Naive B cell (primary cell): ENCODE results near the gene FITM1. TPM values are rescaled to one million over a fixed set of nuclear protein-coding genes. Genes with fewer than 3 reads are reported as not detected.

Experiments
- ATAC-seq, 2 donors: fragments of 150-1000 bp; cut with Tn5 transposase; 2 replicates each; pipeline ENCODE4 v1.10.0; 2021; ENCODE audit warnings: low read depth in 2 of 2, mild to moderate bottlenecking in 2 of 2, moderate library complexity in 2 of 2
- DNase-seq: peaks from one replicate; pipeline ENCODE4 v3.0.0; 2022
- H3K27ac Mint-ChIP-seq, 6 donors: one replicate each; pipeline ENCODE4 v1.8.0; 2020 to 2022; ENCODE audit warnings: mild to moderate bottlenecking in 6 of 6, mixed read lengths in 6 of 6, moderate library complexity in 5 of 6, inconsistent platforms in 2 of 6
- H3K27me3 Mint-ChIP-seq, 3 donors: one replicate each; pipeline ENCODE4 v1.8.0; 2021 to 2022; ENCODE audit warnings: mixed read lengths in 3 of 3, mild to moderate bottlenecking in 1 of 3
- H3K36me3 Mint-ChIP-seq, 2 donors: one replicate each; pipeline ENCODE4 v1.8.0; 2020 to 2022; ENCODE audit warnings: mixed read lengths in 2 of 2, inconsistent platforms in 1 of 2, mild to moderate bottlenecking in 1 of 2
- H3K4me1 Mint-ChIP-seq, 3 donors: one replicate each; pipeline ENCODE4 v1.8.0; 2020 to 2022; ENCODE audit warnings: mixed read lengths in 3 of 3, inconsistent platforms in 1 of 3, mild to moderate bottlenecking in 1 of 3, moderate library complexity in 1 of 3
- H3K4me3 Mint-ChIP-seq, 8 donors: one replicate each; pipeline ENCODE4 v1.8.0; 2020 to 2022; ENCODE audit warnings: mild to moderate bottlenecking in 8 of 8, mixed read lengths in 8 of 8, moderate library complexity in 8 of 8, inconsistent platforms in 2 of 8
- H3K9me3 Mint-ChIP-seq, 7 donors: one replicate each; pipeline ENCODE4 v1.8.0; 2020 to 2022; ENCODE audit warnings: mixed read lengths in 7 of 7, mild to moderate bottlenecking in 5 of 7, inconsistent platforms in 2 of 7, moderate library complexity in 1 of 7
- polyA plus RNA-seq, 6 donors: library from polyadenylated mRNA; unstranded; fragments of 300-500 nt; fragmentation: Illumina TruSeq; gene quantifications; one replicate each; pipeline ENCODE4 v1.2.3, GENCODE V29; 2021; ENCODE audit warnings: low read depth in 6 of 6

FITM1 gene
- polyA plus RNA-seq, 6 donors from 2014 or later, result 0.29 to 1.4 (median 0.53) TPM; not detected in 1

GRCh38 chr14:24132061-24132685 lies 1.7 kb downstream of the FITM1 start:
- H3K9me3 Mint-ChIP-seq, result no peaks in the 10 kb centered on the region
- H3K36me3 Mint-ChIP-seq, result peaks cover 0 to 2% of the 10 kb centered on the region in 2 donors
- no peak for DNase-seq
- H3K4me1 Mint-ChIP-seq, result peaks cover 32 to 42% (median 37%) of the 10 kb centered on the region in 3 donors
- no peaks in the 10 kb centered on the region for H3K27me3 Mint-ChIP-seq
- no peak for ATAC-seq
- peak overlapping the region in 2 of 6 donors; percentile 53 to 54 for H3K27ac Mint-ChIP-seq
- H3K4me3 Mint-ChIP-seq, result peak overlapping the region in 1 of 8 donors; percentile 29

- Mint-ChIP-seq H3K9me3 (no peaks in the 10 kb centered on the region), H3K27me3 (no peaks in the 10 kb centered on the region), H3K27ac (peak overlapping the region in 3 of 6 donors; percentile 9 to 54 (median 53)), H3K4me1 (peaks cover 31 to 40% (median 32%) of the 10 kb centered on the region in 3 donors), H3K36me3 (peaks cover 0 to 4% of the 10 kb centered on the region in 2 donors), H3K4me3 (no peak overlapping the region)
- ATAC-seq, result no peak
- DNase-seq, result no peak
These were observed 2.5 kb downstream of the FITM1 start for GRCh38 chr14:24132976-24133375.

GRCh38 chr14:24133735-24134134 lies 3.3 kb downstream of the FITM1 start:
- no peak overlapping the region for H3K4me3 Mint-ChIP-seq

GRCh38 chr14:24135584-24135833 lies 5.0 kb downstream of the FITM1 start:
- no peak for DNase-seq
- H3K27ac Mint-ChIP-seq, result peak overlapping the region; percentile 93 to 98 (median 96)
- ATAC-seq, result no peak
- H3K4me3 Mint-ChIP-seq, result peak overlapping the region; percentile 87 to 99 (median 94)
- H3K27me3 Mint-ChIP-seq, result no peaks in the 10 kb centered on the region
- H3K9me3 Mint-ChIP-seq, result no peaks in the 10 kb centered on the region
- peaks cover 0 to 9% of the 10 kb centered on the region in 2 donors for H3K36me3 Mint-ChIP-seq
- H3K4me1 Mint-ChIP-seq, result peaks cover 42 to 59% (median 47%) of the 10 kb centered on the region in 3 donors

More at GRCh38 chr14:24133735-24134134, 3.3 kb downstream of the FITM1 start:
- no peak overlapping the region for H3K27ac Mint-ChIP-seq
- DNase-seq, result no peak
- ATAC-seq, result no peak
- H3K27me3 Mint-ChIP-seq, result no peaks in the 10 kb centered on the region
- H3K4me1 Mint-ChIP-seq, result peaks cover 30 to 45% (median 34%) of the 10 kb centered on the region in 3 donors
- peaks cover 0 to 4% of the 10 kb centered on the region in 2 donors for H3K36me3 Mint-ChIP-seq
- H3K9me3 Mint-ChIP-seq, result no peaks in the 10 kb centered on the region

GRCh38 chr14:24135834-24136683 lies 5.6 kb downstream of the FITM1 start, which contains the start of gene PSME1:
PSME1 (plus strand) TSS chr14:24136194; CDS start chr14:24136263, 69 bp downstream.
- ATAC-seq, result peak; percentile 84 to 89
- peak; percentile 92 for DNase-seq
- peaks cover 47 to 60% (median 52%) of the 10 kb centered on the region in 3 donors for H3K4me1 Mint-ChIP-seq
- peaks cover 0 to 9% of the 10 kb centered on the region in 2 donors for H3K36me3 Mint-ChIP-seq
- no peaks in the 10 kb centered on the region for H3K9me3 Mint-ChIP-seq
- no peaks in the 10 kb centered on the region for H3K27me3 Mint-ChIP-seq
- peak within 1 kb of the TSS; percentile 96 to 98 (median 98) for H3K27ac Mint-ChIP-seq
- peak within 1 kb of the TSS; percentile 87 to 99 (median 94) for H3K4me3 Mint-ChIP-seq

GRCh38 chr14:24136684-24137528 lies 6.4 kb downstream of the FITM1 start:
- no peak for DNase-seq
- peak overlapping the region; percentile 87 to 99 (median 92) for H3K4me3 Mint-ChIP-seq
- H3K4me1 Mint-ChIP-seq, result peaks cover 44 to 63% (median 54%) of the 10 kb centered on the region in 3 donors

GRCh38 chr14:24137529-24138395 lies 7.3 kb downstream of the FITM1 start:
- no peaks in the 10 kb centered on the region for H3K27me3 Mint-ChIP-seq
- peak overlapping the region; percentile 80 to 99 (median 91) for H3K4me3 Mint-ChIP-seq
- peaks cover 0 to 9% of the 10 kb centered on the region in 2 donors for H3K36me3 Mint-ChIP-seq
- DNase-seq, result no peak
- ATAC-seq, result no peak
- H3K4me1 Mint-ChIP-seq, result peaks cover 40 to 64% (median 52%) of the 10 kb centered on the region in 3 donors
- H3K27ac Mint-ChIP-seq, result peak overlapping the region in 4 of 6 donors; percentile 77 to 98 (median 98)
- H3K9me3 Mint-ChIP-seq, result no peaks in the 10 kb centered on the region

More at GRCh38 chr14:24136684-24137528, 6.4 kb downstream of the FITM1 start:
- Mint-ChIP-seq H3K36me3 (peaks cover 0 to 9% of the 10 kb centered on the region in 2 donors), H3K27me3 (no peaks in the 10 kb centered on the region), H3K27ac (peak overlapping the region; percentile 96 to 98 (median 98)), H3K9me3 (no peaks in the 10 kb centered on the region)
- ATAC-seq, result no peak

GRCh38 chr14:24138396-24139271 lies 8.2 kb downstream of the FITM1 start:
- no peaks in the 10 kb centered on the region for H3K9me3 Mint-ChIP-seq
- DNase-seq (no peak), ATAC-seq (no peak)
- peak overlapping the region in 7 of 8 donors; percentile 29 to 99 (median 71) for H3K4me3 Mint-ChIP-seq
- peaks cover 41 to 69% (median 50%) of the 10 kb centered on the region in 3 donors for H3K4me1 Mint-ChIP-seq
- H3K27ac Mint-ChIP-seq, result peak overlapping the region in 4 of 6 donors; percentile 67 to 88 (median 85)
- no peaks in the 10 kb centered on the region for H3K27me3 Mint-ChIP-seq
- H3K36me3 Mint-ChIP-seq, result peaks cover 0 to 9% of the 10 kb centered on the region in 2 donors

- ATAC-seq, result no peak
These were observed 8.9 kb downstream of the FITM1 start for GRCh38 chr14:24139272-24139934.

GRCh38 chr14:24141097-24141880 lies 10.8 kb downstream of the FITM1 start, which contains the start of gene EMC9:
EMC9 (minus strand) TSS chr14:24141591; CDS start chr14:24141304, 287 bp downstream.
- peaks cover 8 to 16% of the 10 kb centered on the region in 2 donors for H3K36me3 Mint-ChIP-seq
- peak within 1 kb of the TSS; percentile 80 to 99 (median 93) for H3K4me3 Mint-ChIP-seq
- ATAC-seq (peak; percentile 86 to 89), DNase-seq (peak; percentile 99)
- peaks cover 51 to 80% (median 60%) of the 10 kb centered on the region in 3 donors for H3K4me1 Mint-ChIP-seq
- H3K27ac Mint-ChIP-seq, result peak within 1 kb of the TSS; percentile 57 to 96 (median 87)
- no peaks in the 10 kb centered on the region for H3K9me3 Mint-ChIP-seq
- H3K27me3 Mint-ChIP-seq, result no peaks in the 10 kb centered on the region

More at GRCh38 chr14:24139272-24139934, 8.9 kb downstream of the FITM1 start:
- DNase-seq, result no peak
- Mint-ChIP-seq H3K27ac (peak overlapping the region in 3 of 6 donors; percentile 20 to 85 (median 67)), H3K36me3 (peaks cover 6 to 13% of the 10 kb centered on the region in 2 donors), H3K4me3 (peak overlapping the region in 7 of 8 donors; percentile 4 to 99 (median 61)), H3K9me3 (no peaks in the 10 kb centered on the region), H3K4me1 (peaks cover 46 to 73% (median 54%) of the 10 kb centered on the region in 3 donors), H3K27me3 (no peaks in the 10 kb centered on the region)
